ENCODE data around the gene LAMA3. TPM values are rescaled to one million over a fixed set of nuclear protein-coding genes. Genes with fewer than 3 reads are reported as not detected.

LAMA3 gene
- total and polyA plus RNA-seq, 12 donors = 0.89 to 5.3 (median 3.3) TPM

DNA sequence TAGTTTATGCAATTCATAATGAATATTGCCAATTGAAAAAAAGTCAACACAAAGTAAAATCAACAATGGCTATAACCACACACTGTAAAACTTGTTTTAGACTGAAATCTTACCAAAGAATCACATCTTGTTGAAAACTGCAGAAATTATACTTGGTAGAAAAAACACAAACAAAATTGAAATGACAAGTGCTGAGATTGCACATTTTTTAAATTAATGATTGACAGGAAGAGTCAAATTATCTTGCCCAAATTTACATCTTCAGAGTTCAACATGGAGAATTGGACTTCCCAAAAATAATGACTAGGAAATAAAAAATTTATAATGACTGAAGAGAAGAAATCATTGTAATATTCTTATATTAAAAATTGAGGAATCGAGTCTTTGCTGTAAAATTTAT lies 240.7 kb downstream of the LAMA3 start:
- ATAC-seq (no peak), DNase-seq (no peak)
- peaks cover 0 to 78% (median 4%) of the 10 kb centered on the region in 9 donors for H3K36me3 ChIP-seq
- H3K4me1 ChIP-seq = no peaks in the 10 kb centered on the region
- 97 to 100% methylated on average over 1 of the region's 1 CpG for WGBS, 2 donors
- no peak overlapping the region for H3K4me3 ChIP-seq
- H3K9me3 ChIP-seq = no peaks in the 10 kb centered on the region
- intact Hi-C loops (cut with DNase I) = no loop called here
- H3K27ac ChIP-seq = no peak overlapping the region
- no peaks in the 10 kb centered on the region for H3K27me3 ChIP-seq
- TF ChIP-seq, protein P1, sequence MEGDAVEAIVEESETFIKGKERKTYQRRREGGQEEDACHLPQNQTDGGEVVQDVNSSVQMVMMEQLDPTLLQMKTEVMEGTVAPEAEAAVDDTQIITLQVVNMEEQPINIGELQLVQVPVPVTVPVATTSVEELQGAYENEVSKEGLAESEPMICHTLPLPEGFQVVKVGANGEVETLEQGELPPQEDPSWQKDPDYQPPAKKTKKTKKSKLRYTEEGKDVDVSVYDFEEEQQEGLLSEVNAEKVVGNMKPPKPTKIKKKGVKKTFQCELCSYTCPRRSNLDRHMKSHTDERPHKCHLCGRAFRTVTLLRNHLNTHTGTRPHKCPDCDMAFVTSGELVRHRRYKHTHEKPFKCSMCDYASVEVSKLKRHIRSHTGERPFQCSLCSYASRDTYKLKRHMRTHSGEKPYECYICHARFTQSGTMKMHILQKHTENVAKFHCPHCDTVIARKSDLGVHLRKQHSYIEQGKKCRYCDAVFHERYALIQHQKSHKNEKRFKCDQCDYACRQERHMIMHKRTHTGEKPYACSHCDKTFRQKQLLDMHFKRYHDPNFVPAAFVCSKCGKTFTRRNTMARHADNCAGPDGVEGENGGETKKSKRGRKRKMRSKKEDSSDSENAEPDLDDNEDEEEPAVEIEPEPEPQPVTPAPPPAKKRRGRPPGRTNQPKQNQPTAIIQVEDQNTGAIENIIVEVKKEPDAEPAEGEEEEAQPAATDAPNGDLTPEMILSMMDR (IDR thresholded peaks at IDR 0.05) = no peak

DNA sequence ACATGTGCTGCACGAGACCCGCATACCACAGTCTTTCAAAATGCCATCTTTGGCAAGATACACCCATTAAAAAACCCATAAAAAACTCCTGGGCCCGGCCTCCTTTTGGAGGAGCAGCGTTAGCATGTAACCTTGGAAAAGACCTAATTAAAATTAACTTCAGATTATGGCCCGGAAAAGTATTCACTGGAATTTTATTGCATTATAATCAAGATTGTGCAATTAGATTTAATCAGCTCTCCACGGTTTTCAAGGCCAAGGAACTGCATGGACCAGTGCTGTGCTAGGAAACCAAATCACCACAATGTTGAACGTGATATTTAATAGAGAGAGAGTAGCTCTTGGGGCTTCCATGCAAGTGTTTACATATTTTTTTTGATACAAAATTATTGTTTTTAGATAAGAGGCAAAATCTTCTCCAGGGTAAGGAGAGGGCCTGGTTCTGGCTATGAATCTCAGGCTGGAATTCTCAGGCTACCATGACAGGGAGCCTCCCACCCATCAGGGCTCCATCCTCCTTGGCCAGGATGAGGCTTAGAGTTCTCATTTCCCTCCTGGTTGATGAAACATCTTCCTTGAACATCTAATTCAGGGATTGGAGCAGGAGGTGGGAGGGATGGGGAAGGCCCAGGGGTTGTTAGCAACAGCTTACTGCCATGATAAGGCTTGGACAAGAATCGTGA lies 243.3 kb downstream of the LAMA3 start:
- Histone ChIP-seq H3K27me3 (no peaks in the 10 kb centered on the region), H3K27ac (no peak overlapping the region), H3K9me3 (no peaks in the 10 kb centered on the region), H3K36me3 (peaks cover 0 to 68% (median 4%) of the 10 kb centered on the region in 9 donors), H3K4me3 (no peak overlapping the region), H3K4me1 (no peaks in the 10 kb centered on the region)
- no peak for ATAC-seq
- no peak for DNase-seq
- WGBS, 2 donors = 91% methylated on average over 8 of the region's 8 CpGs
- intact Hi-C loops (cut with DNase I) = no loop called here
- TF ChIP-seq, protein P1 (IDR thresholded peaks at IDR 0.05) = no peak

DNA sequence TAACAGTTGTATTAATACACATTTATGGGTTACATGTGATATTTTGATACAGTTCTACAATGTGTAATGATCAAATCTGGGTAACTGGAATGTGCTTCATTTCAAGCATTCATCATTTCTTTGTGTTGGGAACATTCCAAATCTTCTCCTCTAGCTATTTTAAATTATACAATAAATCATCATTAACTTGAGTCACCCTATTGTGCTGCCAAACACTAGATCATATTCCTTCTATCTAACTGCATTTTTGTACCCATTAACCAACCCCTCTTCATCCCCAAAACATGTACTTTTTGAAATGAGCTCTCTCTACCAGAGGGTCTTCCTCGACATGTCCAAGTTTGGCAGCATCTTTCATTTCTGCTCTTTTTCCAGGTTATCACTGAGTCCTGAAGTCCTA lies 244.2 kb downstream of the LAMA3 start:
- H3K36me3 ChIP-seq = peaks cover 0 to 60% (median 4%) of the 10 kb centered on the region in 9 donors
- no peaks in the 10 kb centered on the region for H3K9me3 ChIP-seq
- H3K4me3 ChIP-seq = no peak overlapping the region
- DNase-seq (no peak), ATAC-seq (no peak)
- intact Hi-C loops (cut with DNase I) = no loop called here
- TF ChIP-seq, protein P1 (IDR thresholded peaks at IDR 0.05) = no peak
- H3K27me3 ChIP-seq = no peaks in the 10 kb centered on the region
- no peaks in the 10 kb centered on the region for H3K4me1 ChIP-seq
- 93 to 97% methylated on average over 1 of the region's 1 CpG for WGBS, 2 donors
- H3K27ac ChIP-seq = no peak overlapping the region

DNA sequence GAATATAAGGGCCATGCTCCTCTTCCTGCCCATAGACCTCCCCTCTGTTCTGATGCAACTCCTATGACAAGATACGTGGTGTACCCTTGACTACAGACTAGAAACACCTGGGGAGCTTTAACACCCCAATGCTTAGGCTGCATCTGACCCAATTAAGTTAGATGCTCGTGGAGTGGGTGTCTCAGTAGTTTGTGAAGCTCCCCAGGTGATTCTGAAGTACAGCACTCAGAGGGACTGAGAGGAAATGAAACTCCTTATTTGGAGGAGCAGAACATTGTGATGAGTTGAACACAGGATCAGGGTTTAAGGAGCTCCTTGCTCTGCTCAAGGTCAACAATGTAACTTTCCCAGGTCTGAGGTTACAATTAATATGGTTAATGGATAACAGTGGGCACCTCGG lies 245.0 kb downstream of the LAMA3 start:
- Histone ChIP-seq H3K36me3 (peaks cover 0 to 55% (median 4%) of the 10 kb centered on the region in 9 donors), H3K27me3 (no peaks in the 10 kb centered on the region), H3K4me3 (no peak overlapping the region), H3K9me3 (no peaks in the 10 kb centered on the region), H3K4me1 (peaks cover 0 to 7% (median 0%) of the 10 kb centered on the region in 9 donors), H3K27ac (no peak overlapping the region)
- intact Hi-C loops (cut with DNase I) = no loop called here
- DNase-seq (no peak), ATAC-seq (no peak)
- TF ChIP-seq, protein P1 (IDR thresholded peaks at IDR 0.05) = no peak
- WGBS, 2 donors = 85 to 88% methylated on average over 3 of the region's 3 CpGs

Measured in heart right ventricle (tissue), 16 donors.